Tibial artery (tissue), 4 donors: ENCODE results near the gene CASTOR1.
A peak's percentile ranks its signal among the peaks of the same experiment; 100 is the strongest.

Experiments
- DNase-seq, 2 donors: peaks; one replicate each; pipeline ENCODE4 v3.0.0-alpha.2; 2019
- H3K27ac ChIP-seq, 2 donors: fragments of 200-600 bp; sonication (generic) in 1 of 2; 1 replicate in 1 of 2; 2 replicates in 1 of 2; pipeline ENCODE4 v1.5.1; 2018 to 2019; ENCODE audit warnings: mild to moderate bottlenecking in 1 of 2
- H3K27me3 ChIP-seq, 2 donors: fragments of 200-600 bp; sonication (generic) in 1 of 2; one replicate each; pipeline versions ENCODE4 v1.5.1 to v1.6.0; 2016 to 2019
- H3K36me3 ChIP-seq, 3 donors: fragments of 200-600 bp; sonication (generic) in 2 of 3; one replicate each; pipeline ENCODE4 v1.5.1; 2016 to 2019; ENCODE audit warnings: mild to moderate bottlenecking in 2 of 3
- H3K4me1 ChIP-seq, 4 donors: fragments of 200-600 bp; sonication (generic) in 2 of 4; 1 replicate in 3 of 4; 2 replicates in 1 of 4; pipeline ENCODE4 v1.5.1; 2016 to 2019
- H3K4me3 ChIP-seq, 2 donors: fragments of 200-600 bp; sonication (generic) in 1 of 2; 1 replicate in 1 of 2; 2 replicates in 1 of 2; pipeline ENCODE4 v1.5.1; 2018 to 2019; ENCODE audit warnings: mild to moderate bottlenecking in 2 of 2
- H3K9me3 ChIP-seq, 3 donors: fragments of 200-600 bp; sonication (generic) in 1 of 3; one replicate each; pipeline ENCODE4 v1.5.1; 2016 to 2019
- CTCF ChIP-seq, 2 experiments: fragments of 200-600 bp in 1 of 2; fragments of 450-650 bp in 1 of 2; IDR thresholded peaks; one replicate each; pipeline ENCODE4 v1.5.1; 2017 to 2019; ENCODE audit warnings: antibody characterized with exemption in 2 of 2, mild to moderate bottlenecking in 1 of 2, moderate library complexity in 1 of 2
- intact Hi-C: fragments of 100-400 bp; cut with DNase I; formaldehyde crosslinking; loops from one replicate; pipeline ENCODE4 v1.15.0; 2023; ENCODE audit warnings: low total_unique reads

Gene CASTOR1

DNA sequence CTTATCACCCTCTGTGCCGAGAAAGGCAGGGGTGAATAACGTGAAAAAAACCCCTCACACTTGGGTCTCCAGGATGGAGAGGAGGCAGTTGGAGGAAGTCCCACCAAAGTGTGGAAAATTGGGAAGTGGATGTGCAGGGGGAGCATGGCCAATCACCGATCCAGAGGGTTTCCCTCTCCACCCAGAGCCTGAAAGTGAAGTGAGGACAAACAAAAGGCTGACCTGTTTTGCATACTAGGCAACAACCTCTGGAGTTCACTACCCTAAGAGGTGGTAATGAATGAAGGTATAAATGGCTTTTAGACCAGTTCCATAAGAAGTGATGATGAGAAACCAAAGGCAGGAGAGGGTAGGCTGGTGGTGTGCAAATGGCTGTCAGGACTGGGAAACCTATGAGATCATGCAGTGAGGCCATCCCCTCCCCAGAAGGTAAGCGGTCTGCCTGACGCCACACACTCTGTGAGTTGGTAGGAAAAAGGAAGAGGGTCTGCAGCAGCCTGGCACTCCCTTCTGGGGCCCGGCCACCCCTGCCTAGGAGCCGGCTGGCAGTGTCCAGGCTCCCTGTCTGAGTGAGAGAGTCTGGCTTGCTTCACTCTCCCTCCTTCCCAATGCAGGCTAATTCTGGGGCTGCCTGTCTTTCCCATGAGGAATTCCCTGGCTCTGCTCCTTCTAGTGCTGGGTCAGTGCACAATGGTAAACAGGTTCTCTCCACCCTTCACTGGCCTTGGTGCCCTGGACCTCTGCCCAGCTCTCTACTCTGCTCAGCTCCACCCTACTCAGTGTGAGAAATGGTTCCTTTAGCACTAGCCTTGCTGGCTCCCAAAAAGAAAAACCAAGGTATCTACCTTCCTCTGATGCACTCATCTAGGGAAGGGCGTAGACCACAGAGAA, 21.8 kb upstream of the CASTOR1 start:
- H3K36me3 ChIP-seq, result peaks cover 0 to 4% (median 0%) of the 10 kb centered on the region in 3 donors
- H3K27ac ChIP-seq, result peak overlapping the region; percentile 58 to 68
- peak; percentile 86 to 93 for DNase-seq
- no peak for TF ChIP-seq CTCF (IDR thresholded peaks at IDR 0.05)
- H3K4me1 ChIP-seq, result peaks cover 8 to 92% (median 75%) of the 10 kb centered on the region in 4 donors
- H3K4me3 ChIP-seq, result peak overlapping the region in 1 of 2 donors; percentile 10
- no peaks in the 10 kb centered on the region for H3K9me3 ChIP-seq
- H3K27me3 ChIP-seq, result no peaks in the 10 kb centered on the region
- intact Hi-C loops, result no loop called here

DNA sequence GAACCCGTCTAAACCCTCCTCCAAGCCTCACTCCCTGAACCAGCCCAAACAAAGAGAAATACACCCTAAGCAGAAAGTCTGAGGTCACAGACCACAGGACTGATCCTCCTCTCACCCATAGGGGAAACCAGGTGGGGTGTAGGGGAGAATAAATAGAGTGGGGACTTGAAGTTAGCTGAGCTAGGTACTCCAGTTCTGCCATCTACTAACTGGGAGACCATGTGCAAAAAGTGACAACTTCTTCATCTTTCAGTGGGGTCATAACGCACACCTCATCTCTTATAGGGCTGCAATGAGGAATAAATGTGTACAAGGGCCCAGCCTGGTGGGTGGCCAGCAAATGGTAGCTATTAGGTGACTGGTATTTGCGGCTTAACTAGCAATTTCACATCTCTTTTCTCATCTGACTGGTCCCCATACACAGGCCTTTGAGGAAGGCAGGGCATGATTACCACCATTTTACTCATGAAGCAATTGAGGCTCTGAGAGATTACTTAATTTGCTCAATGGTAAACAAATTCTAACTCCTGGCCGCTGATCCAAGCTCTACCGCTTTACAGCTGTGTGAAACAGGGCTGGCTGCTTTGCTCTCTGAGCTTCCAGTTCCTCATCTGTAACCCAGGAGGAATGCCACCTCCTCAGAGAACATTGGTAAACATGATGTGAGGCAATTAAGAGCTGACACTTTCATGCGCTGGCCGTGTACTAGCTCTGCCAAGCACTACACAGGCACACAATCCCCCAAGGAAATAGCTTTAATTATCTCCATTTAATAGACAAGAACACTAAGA, 20.8 kb upstream of the CASTOR1 start:
- H3K9me3 ChIP-seq, result no peaks in the 10 kb centered on the region
- DNase-seq, result peak; percentile 71 to 80
- no peak for TF ChIP-seq CTCF (IDR thresholded peaks at IDR 0.05)
- no peaks in the 10 kb centered on the region for H3K36me3 ChIP-seq
- H3K4me3 ChIP-seq, result peak overlapping the region in 1 of 2 donors; percentile 10
- intact Hi-C loops, result no loop called here
- no peaks in the 10 kb centered on the region for H3K27me3 ChIP-seq
- H3K4me1 ChIP-seq, result peaks cover 8 to 92% (median 79%) of the 10 kb centered on the region in 4 donors
- H3K27ac ChIP-seq, result peak overlapping the region; percentile 58 to 68

GRCh38 chr22:30308518-30309230, 19.4 kb upstream of the CASTOR1 start:
- H3K27ac ChIP-seq, result peak overlapping the region; percentile 58 to 68
- intact Hi-C loops, result no loop called here
- H3K27me3 ChIP-seq, result no peaks in the 10 kb centered on the region
- H3K36me3 ChIP-seq, result peaks cover 0 to under 1% (median under 1%) of the 10 kb centered on the region in 3 donors
- H3K4me3 ChIP-seq, result no peak overlapping the region
- DNase-seq, result no peak
- peaks cover 16 to 96% (median 87%) of the 10 kb centered on the region in 4 donors for H3K4me1 ChIP-seq
- no peaks in the 10 kb centered on the region for H3K9me3 ChIP-seq
- no peak for TF ChIP-seq CTCF (IDR thresholded peaks at IDR 0.05)

DNA sequence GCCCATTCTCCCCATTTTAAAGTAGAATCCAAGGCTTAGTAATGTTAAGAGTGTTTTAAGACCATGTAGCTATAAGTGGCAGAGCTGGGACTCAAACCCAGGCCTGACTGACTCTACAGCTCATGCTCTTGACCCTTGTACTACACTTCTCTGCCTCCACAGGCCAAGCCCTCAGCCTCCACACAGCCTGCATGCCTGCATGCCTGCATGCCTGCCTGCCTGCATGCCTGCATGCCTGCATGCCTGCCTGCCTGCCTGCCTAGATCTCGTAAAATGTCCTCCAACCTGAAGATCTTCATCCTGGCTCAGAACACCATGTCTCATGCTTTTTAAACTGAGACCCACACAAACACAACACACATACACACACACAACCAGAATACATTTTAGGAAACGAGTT, 18.8 kb upstream of the CASTOR1 start:
- Histone ChIP-seq H3K27me3 (no peaks in the 10 kb centered on the region), H3K9me3 (no peaks in the 10 kb centered on the region), H3K36me3 (peaks cover 4 to 6% (median 5%) of the 10 kb centered on the region in 3 donors), H3K4me1 (peaks cover 16 to 100% (median 91%) of the 10 kb centered on the region in 4 donors), H3K27ac (no peak overlapping the region), H3K4me3 (no peak overlapping the region)
- intact Hi-C loops, result no loop called here
- DNase-seq, result no peak
- TF ChIP-seq CTCF (IDR thresholded peaks at IDR 0.05), result no peak

DNA sequence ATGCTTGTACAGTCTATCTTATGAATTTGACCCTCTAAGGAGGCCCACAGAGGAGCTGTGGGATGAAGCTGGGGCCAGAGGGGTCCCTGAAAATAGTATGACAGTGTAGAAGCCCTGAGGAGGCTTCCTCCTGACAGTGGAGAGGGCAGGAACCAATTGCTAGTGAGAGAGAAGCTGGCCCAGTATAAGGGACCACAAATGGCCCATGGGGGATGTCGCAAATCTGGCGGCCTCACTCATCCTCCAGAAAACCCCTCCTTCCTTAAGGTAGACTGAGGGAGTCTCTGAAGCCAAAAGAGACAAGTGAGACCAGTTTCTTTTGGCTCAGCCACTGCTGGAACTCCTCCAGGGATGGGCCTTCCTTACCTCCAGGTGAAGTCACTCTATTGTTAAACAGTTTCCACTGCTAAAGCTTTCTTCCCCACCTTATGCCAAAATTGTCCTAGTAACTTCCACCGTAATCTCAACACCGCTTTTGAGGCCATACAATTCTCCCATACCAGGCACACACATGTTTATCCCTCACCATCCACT, 17.8 kb upstream of the CASTOR1 start:
- no peak overlapping the region for H3K4me3 ChIP-seq
- peaks cover 16 to 100% (median 88%) of the 10 kb centered on the region in 4 donors for H3K4me1 ChIP-seq
- H3K9me3 ChIP-seq, result no peaks in the 10 kb centered on the region

More for the DNA sequence above, 17.8 kb upstream of the CASTOR1 start:
- H3K36me3 ChIP-seq, result peaks cover 4 to 15% (median 10%) of the 10 kb centered on the region in 3 donors
- DNase-seq, result no peak
- TF ChIP-seq CTCF (IDR thresholded peaks at IDR 0.05), result no peak
- intact Hi-C loops, result no loop called here
- H3K27ac ChIP-seq, result peak overlapping the region; percentile 66 to 68
- no peaks in the 10 kb centered on the region for H3K27me3 ChIP-seq
